B cell (primary cell): ENCODE results near the gene SLC16A9.

ENCODE experiments used
- EZH2 ChIP-seq: IDR thresholded peaks from 2 replicates; pipeline ENCODE4 v1.6.1; 2012; ENCODE audit warnings: borderline replicate concordance, low read depth, mild to moderate bottlenecking, moderate library complexity, low read length; ENCODE audit not compliant: insufficient read depth, poor library complexity, severe bottlenecking
- TF ChIP-seq, protein P1 (sequence below): fragments of 200-600 bp; IDR thresholded peaks from one replicate; pipeline ENCODE4 v1.8.0; 2022; ENCODE audit warnings: antibody characterized with exemption, mild to moderate bottlenecking

DNA sequence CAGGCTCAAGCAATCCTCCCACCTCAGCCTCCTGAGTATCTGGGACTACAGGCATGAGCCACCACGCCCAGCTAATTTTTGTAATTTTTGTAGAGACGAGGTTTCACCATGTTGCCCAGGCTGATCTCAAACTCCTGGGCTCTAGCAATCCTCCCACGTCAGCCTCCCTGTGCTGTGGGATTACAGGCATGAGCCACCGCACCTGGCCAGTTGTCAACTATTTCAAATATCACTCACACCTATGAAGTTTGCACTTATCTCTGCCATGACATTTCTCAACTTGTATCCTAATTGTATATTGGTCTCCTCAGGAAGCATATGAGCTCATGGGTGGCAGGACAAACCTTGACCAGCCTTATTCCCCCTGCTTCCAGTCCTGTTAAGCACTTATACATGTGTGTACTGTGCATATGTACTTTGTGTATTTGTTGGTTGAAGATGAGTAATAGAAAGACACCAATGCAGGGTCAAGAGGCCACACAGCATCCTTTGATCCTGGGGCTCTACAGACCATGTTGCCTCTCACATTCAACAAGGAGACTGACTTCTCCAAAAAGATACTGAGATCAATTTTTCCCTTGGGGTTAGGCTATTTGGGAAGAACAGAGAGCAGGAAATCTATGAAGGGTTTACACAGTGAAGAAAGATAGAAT, 82.2 kb downstream of the SLC16A9 start:
- TF ChIP-seq, protein P1, sequence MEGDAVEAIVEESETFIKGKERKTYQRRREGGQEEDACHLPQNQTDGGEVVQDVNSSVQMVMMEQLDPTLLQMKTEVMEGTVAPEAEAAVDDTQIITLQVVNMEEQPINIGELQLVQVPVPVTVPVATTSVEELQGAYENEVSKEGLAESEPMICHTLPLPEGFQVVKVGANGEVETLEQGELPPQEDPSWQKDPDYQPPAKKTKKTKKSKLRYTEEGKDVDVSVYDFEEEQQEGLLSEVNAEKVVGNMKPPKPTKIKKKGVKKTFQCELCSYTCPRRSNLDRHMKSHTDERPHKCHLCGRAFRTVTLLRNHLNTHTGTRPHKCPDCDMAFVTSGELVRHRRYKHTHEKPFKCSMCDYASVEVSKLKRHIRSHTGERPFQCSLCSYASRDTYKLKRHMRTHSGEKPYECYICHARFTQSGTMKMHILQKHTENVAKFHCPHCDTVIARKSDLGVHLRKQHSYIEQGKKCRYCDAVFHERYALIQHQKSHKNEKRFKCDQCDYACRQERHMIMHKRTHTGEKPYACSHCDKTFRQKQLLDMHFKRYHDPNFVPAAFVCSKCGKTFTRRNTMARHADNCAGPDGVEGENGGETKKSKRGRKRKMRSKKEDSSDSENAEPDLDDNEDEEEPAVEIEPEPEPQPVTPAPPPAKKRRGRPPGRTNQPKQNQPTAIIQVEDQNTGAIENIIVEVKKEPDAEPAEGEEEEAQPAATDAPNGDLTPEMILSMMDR: no peak
- TF ChIP-seq EZH2: no peak
